Measurements from ENCODE around the gene ABHD10. TPM values are rescaled to one million over a fixed set of nuclear protein-coding genes. Genes with fewer than 3 reads are reported as not detected.

The ABHD10 gene
- total RNA-seq, 3 donors from 2014 or later (not counting 1 experiment from before 2014, with no cell fraction given), result 21.6 to 24.0 (median 22.6) TPM

DNA sequence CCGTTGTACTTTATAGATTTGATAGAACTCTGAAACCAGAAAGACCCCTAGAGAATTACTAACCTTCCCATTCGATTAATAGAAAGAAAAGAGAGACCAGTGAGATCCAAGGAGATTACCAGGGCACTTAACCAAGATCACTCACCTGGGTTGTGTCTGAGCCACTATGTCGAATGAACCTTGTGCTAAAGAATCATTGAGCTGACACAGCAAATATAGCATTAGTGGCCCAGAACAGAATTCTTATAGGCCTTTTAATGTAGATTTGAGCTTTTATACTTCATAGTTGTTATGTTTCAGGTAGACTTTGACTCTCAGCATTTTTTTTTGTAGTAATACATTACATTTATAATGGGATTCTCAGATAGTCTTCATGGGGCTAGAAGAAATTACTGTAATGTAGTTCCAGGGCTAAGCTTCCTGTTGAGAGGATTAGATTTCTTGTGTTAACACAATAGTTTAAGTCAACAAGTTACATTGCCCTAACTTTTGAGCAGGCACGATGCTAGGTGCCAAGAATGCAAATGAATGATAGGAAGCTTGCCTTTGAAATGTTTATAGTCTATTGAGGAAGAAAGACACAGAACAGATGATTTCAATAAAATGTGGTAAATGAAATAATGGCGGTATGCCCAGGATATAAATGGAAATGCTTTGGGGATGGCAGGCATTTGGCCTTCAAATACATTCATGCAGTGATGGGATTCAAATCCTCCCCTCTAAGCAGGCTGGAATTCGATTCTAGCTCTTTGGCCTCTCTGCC lies 24.4 kb upstream of the ABHD10 start:
- intact Hi-C loops (cut with micrococcal nuclease), result no loop called here
- Histone ChIP-seq H3K4me1 (ENCODE audit: control insufficient read depth, insufficient read depth, low read length) (no peaks in the 10 kb centered on the region), H3K9me3 (ENCODE audit: control insufficient read depth, insufficient read depth, low read length) (no peaks in the 10 kb centered on the region), H3K4me3 (ENCODE audit: low read length) (no peak overlapping the region), H3K27ac (ENCODE audit: low read length) (no peak overlapping the region), H3K27me3 (ENCODE audit: control insufficient read depth, insufficient read depth, low read length) (no peaks in the 10 kb centered on the region), H3K36me3 (ENCODE audit: control insufficient read depth, insufficient read depth, low read length) (peaks cover 7% of the 10 kb centered on the region)
- Mint-ChIP-seq H3K4me1 (peaks cover 0 to 5% of the 10 kb centered on the region in 2 donors), H3K27ac (no peak overlapping the region), H3K36me3 (peaks cover 6% of the 10 kb centered on the region), H3K27me3 (ENCODE audit: low read depth in 2 of 2) (no peaks in the 10 kb centered on the region), H3K9me3 (no peaks in the 10 kb centered on the region), H3K4me3 (no peak overlapping the region)
- WGBS (ENCODE audit: insufficient coverage), result 86% methylated on average over 5 of the region's 6 CpGs
- ATAC-seq, result no peak
- DNase-seq, result no peak
- TF ChIP-seq, protein P1, sequence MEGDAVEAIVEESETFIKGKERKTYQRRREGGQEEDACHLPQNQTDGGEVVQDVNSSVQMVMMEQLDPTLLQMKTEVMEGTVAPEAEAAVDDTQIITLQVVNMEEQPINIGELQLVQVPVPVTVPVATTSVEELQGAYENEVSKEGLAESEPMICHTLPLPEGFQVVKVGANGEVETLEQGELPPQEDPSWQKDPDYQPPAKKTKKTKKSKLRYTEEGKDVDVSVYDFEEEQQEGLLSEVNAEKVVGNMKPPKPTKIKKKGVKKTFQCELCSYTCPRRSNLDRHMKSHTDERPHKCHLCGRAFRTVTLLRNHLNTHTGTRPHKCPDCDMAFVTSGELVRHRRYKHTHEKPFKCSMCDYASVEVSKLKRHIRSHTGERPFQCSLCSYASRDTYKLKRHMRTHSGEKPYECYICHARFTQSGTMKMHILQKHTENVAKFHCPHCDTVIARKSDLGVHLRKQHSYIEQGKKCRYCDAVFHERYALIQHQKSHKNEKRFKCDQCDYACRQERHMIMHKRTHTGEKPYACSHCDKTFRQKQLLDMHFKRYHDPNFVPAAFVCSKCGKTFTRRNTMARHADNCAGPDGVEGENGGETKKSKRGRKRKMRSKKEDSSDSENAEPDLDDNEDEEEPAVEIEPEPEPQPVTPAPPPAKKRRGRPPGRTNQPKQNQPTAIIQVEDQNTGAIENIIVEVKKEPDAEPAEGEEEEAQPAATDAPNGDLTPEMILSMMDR (IDR thresholded peaks at IDR 0.05), result no peak

DNA sequence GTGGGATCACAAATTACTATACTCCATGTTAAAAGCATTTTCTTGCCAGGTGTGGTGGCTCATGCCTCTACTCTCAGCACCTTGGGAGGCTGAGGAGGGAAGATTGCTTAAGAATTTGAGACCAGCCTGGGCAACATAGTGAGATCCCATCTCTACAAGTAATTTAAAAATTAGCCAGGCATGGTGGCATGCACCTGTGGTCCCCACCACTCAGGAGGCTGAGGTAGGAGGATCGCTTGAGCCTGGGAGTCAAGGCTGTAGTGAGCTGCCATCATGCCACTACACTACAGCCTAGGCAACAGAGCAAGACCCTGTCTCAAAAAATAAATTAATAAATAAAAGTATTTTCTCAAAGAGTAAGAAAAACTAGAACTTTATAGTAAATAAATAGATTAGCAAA lies 22.9 kb upstream of the ABHD10 start:
- TF ChIP-seq, protein P1 (IDR thresholded peaks at IDR 0.05), result no peak
- WGBS (ENCODE audit: insufficient coverage), result no CpG with 5 or more reads among the region's 1 CpG
- no peaks in the 10 kb centered on the region for H3K4me1 ChIP-seq (ENCODE audit: control insufficient read depth, insufficient read depth, low read length)
- H3K9me3 ChIP-seq (ENCODE audit: control insufficient read depth, insufficient read depth, low read length), result no peaks in the 10 kb centered on the region
- no peak overlapping the region for H3K4me3 ChIP-seq (ENCODE audit: low read length)
- H3K27ac ChIP-seq (ENCODE audit: low read length), result no peak overlapping the region
- intact Hi-C loops (cut with micrococcal nuclease), result no loop called here
- Mint-ChIP-seq H3K4me1 (peaks cover 0 to 5% of the 10 kb centered on the region in 2 donors), H3K9me3 (no peaks in the 10 kb centered on the region), H3K27ac (no peak overlapping the region), H3K4me3 (no peak overlapping the region), H3K27me3 (ENCODE audit: low read depth in 2 of 2) (no peaks in the 10 kb centered on the region), H3K36me3 (no peaks in the 10 kb centered on the region)
- no peaks in the 10 kb centered on the region for H3K27me3 ChIP-seq (ENCODE audit: control insufficient read depth, insufficient read depth, low read length)
- DNase-seq (no peak), ATAC-seq (no peak)
- H3K36me3 ChIP-seq (ENCODE audit: control insufficient read depth, insufficient read depth, low read length), result peaks cover 7% of the 10 kb centered on the region

DNA sequence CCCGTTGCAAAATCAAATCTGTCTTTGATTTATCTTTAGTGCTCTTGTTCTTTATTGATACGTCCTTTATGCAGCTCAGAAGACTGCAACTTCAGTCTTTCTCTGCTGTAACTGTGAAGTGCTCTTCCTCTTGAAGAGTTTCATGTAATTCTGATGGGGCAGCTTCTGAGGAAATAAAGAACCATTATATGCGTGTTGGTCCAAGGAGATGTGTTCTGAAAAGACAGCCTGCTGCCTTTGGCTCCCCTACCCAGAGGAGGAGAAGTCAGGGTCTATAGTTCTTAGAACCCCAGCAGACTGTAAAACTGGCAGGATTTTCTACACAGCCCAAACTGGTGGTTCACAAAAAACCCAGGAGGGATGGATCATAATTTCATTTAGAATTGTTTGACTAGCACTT lies 22.4 kb upstream of the ABHD10 start:
- Histone ChIP-seq H3K4me1 (ENCODE audit: control insufficient read depth, insufficient read depth, low read length) (no peaks in the 10 kb centered on the region), H3K27me3 (ENCODE audit: control insufficient read depth, insufficient read depth, low read length) (no peaks in the 10 kb centered on the region), H3K9me3 (ENCODE audit: control insufficient read depth, insufficient read depth, low read length) (no peaks in the 10 kb centered on the region), H3K27ac (ENCODE audit: low read length) (no peak overlapping the region), H3K4me3 (ENCODE audit: low read length) (no peak overlapping the region), H3K36me3 (ENCODE audit: control insufficient read depth, insufficient read depth, low read length) (peaks cover 7% of the 10 kb centered on the region)
- WGBS (ENCODE audit: insufficient coverage), result 98% methylated on average over 3 of the region's 3 CpGs
- no peak for ATAC-seq
- Mint-ChIP-seq H3K27me3 (ENCODE audit: low read depth in 2 of 2) (no peaks in the 10 kb centered on the region), H3K9me3 (no peaks in the 10 kb centered on the region), H3K36me3 (no peaks in the 10 kb centered on the region), H3K4me1 (peaks cover 0 to 5% of the 10 kb centered on the region in 2 donors), H3K4me3 (no peak overlapping the region), H3K27ac (no peak overlapping the region)
- intact Hi-C loops (cut with micrococcal nuclease), result no loop called here
- TF ChIP-seq, protein P1 (IDR thresholded peaks at IDR 0.05), result no peak
- DNase-seq, result no peak

Measured in natural killer cell (primary cell).